Hepatocyte (in vitro differentiated cells): ENCODE data around the gene FBLL1. TPM values are rescaled to one million over a fixed set of nuclear protein-coding genes. Genes with fewer than 3 reads are reported as not detected.

ENCODE experiments used
- DNase-seq: peaks from one replicate; pipeline ENCODE4 v3.0.0-alpha.2; 2016; ENCODE audit warnings: low spot score
- H2AFZ ChIP-seq: fragments of 200-600 bp; sonication (generic); 2 replicates; pipeline ENCODE4 v1.6.0; 2016; ENCODE audit warnings: antibody characterized with exemption, mild to moderate bottlenecking
- H3K27ac ChIP-seq: fragments of 200-600 bp; sonication (generic); 2 replicates; pipeline ENCODE4 v1.5.1; 2016; ENCODE audit warnings: mild to moderate bottlenecking
- H3K27me3 ChIP-seq: fragments of 200-600 bp; sonication (generic); 2 replicates; pipeline ENCODE4 v1.6.1; 2016
- H3K36me3 ChIP-seq: fragments of 200-600 bp; sonication (generic); replicated peaks from 2 replicates; pipeline ENCODE4 v1.5.1; 2016; ENCODE audit warnings: low read depth; ENCODE audit not compliant: insufficient read depth
- H3K4me1 ChIP-seq: fragments of 200-600 bp; sonication (generic); 2 replicates; pipeline ENCODE4 v1.5.1; 2016; ENCODE audit warnings: mild to moderate bottlenecking, moderate library complexity; ENCODE audit not compliant: insufficient read depth
- H3K4me2 ChIP-seq: fragments of 200-600 bp; sonication (generic); 2 replicates; pipeline ENCODE4 v1.6.0; 2016
- H3K4me3 ChIP-seq: fragments of 200-600 bp; sonication (generic); 2 replicates; pipeline ENCODE4 v1.5.1; 2016; ENCODE audit warnings: mild to moderate bottlenecking
- H3K79me2 ChIP-seq: fragments of 200-600 bp; sonication (generic); 2 replicates; pipeline ENCODE4 v1.6.0; 2017; ENCODE audit warnings: mild to moderate bottlenecking
- H3K9me2 ChIP-seq: fragments of 200-600 bp; sonication (generic); replicated peaks from 2 replicates; pipeline ENCODE4 v1.6.0; 2017; ENCODE audit warnings: mild to moderate bottlenecking; ENCODE audit not compliant: insufficient read depth
- H3K9me3 ChIP-seq: fragments of 200-600 bp; sonication (generic); 2 replicates; pipeline ENCODE4 v1.5.1; 2016; ENCODE audit warnings: low read depth, mild to moderate bottlenecking
- H4K20me1 ChIP-seq: fragments of 200-600 bp; sonication (generic); 2 replicates; pipeline ENCODE4 v1.6.0; 2016; ENCODE audit warnings: mild to moderate bottlenecking; ENCODE audit not compliant: insufficient read depth, poor library complexity, severe bottlenecking
- CTCF ChIP-seq: fragments of 200-600 bp; sonication (generic); IDR thresholded peaks from 2 replicates; pipeline ENCODE4 v1.5.1; 2016; ENCODE audit warnings: antibody characterized with exemption, mild to moderate bottlenecking; ENCODE audit not compliant: poor library complexity
- EZH2 ChIP-seq: fragments of 200-600 bp; sonication (generic); IDR thresholded peaks from 2 replicates; pipeline ENCODE4 v1.6.1; 2016; ENCODE audit warnings: antibody characterized with exemption, mild to moderate bottlenecking, borderline replicate concordance
- EZH2phosphoT487 ChIP-seq: fragments of 200-600 bp; sonication (generic); IDR thresholded peaks from one replicate; pipeline ENCODE4 v1.6.1; 2018; ENCODE audit warnings: antibody characterized with exemption, mild to moderate bottlenecking, low read depth, moderate library complexity; ENCODE audit not compliant: unreplicated experiment, severe bottlenecking
- WGBS: methylation state at CpG from one replicate; pipeline ENCODE4 v1.1.6; 2016; ENCODE audit warnings: low lambda C conversion rate; ENCODE audit errors: missing lambda C conversion rate; 5-methylcytosine and 5-hydroxymethylcytosine counted together
- polyA plus RNA-seq: library from polyadenylated mRNA; unstranded; fragments of >200 nt; fragmentation: Nextera tagmentation; extraction: Ambion mirVana; gene quantifications from 2 replicates; pipeline ENCODE4 v1.2.1, GENCODE V29; 2016
- total RNA-seq: library from RNA; depleted of rRNA; stranded (reverse); fragments of >200 nt; gene quantifications from 2 replicates; pipeline ENCODE4 v1.2.3, GENCODE V29; 2014

Gene FBLL1
- total RNA-seq (1.7 and 1.8 TPM in 2 replicates), polyA plus RNA-seq (1.2 and 2.4 TPM in 2 replicates)

GRCh38 chr5:168528521-168529373 lies at the start of gene FBLL1:
TSS of gene FBLL1 (plus strand) at chr5:168529305. CDS start at chr5:168529505, 200 bp downstream.
- peaks cover 19% of the 10 kb centered on the region for H3K27me3 ChIP-seq

GRCh38 chr5:168480601-168481000 lies 48.5 kb upstream of the FBLL1 start:
- TF ChIP-seq EZH2phosphoT487 (no peak), EZH2 (no peak), CTCF (no peak)
- H3K36me3 ChIP-seq: no peaks in the 10 kb centered on the region
- no peak overlapping the region for H3K27ac ChIP-seq
- DNase-seq: no peak
- H3K4me1 ChIP-seq: no peaks in the 10 kb centered on the region
- no peak overlapping the region for H3K4me3 ChIP-seq
- H3K79me2 ChIP-seq: no peaks in the 10 kb centered on the region
- no peaks in the 10 kb centered on the region for H3K9me2 ChIP-seq
- WGBS: 95% methylated on average over 3 of the region's 3 CpGs
- no peak overlapping the region for H3K4me2 ChIP-seq
- no peaks in the 10 kb centered on the region for H4K20me1 ChIP-seq
- no peaks in the 10 kb centered on the region for H3K9me3 ChIP-seq
- no peaks in the 10 kb centered on the region for H3K27me3 ChIP-seq
- H2AFZ ChIP-seq: no peak overlapping the region

More at GRCh38 chr5:168528521-168529373, at the start of gene FBLL1:
- H3K4me1 ChIP-seq: no peaks in the 10 kb centered on the region
- H2AFZ ChIP-seq: peak within 1 kb of the TSS; percentile 60
- H3K4me3 ChIP-seq: peak within 1 kb of the TSS; percentile 39
- H3K9me2 ChIP-seq: no peaks in the 10 kb centered on the region
- WGBS: 24% methylated on average over 22 of the region's 38 CpGs
- no peak within 1 kb of the TSS for H3K27ac ChIP-seq
- no peak for TF ChIP-seq CTCF
- no peak for TF ChIP-seq EZH2phosphoT487
- no peak for TF ChIP-seq EZH2
- no peaks in the 10 kb centered on the region for H3K9me3 ChIP-seq
- no peaks in the 10 kb centered on the region for H3K36me3 ChIP-seq
- H4K20me1 ChIP-seq: no peaks in the 10 kb centered on the region
- peak within 1 kb of the TSS; percentile 91 for H3K4me2 ChIP-seq
- DNase-seq: peak; percentile 60
- no peaks in the 10 kb centered on the region for H3K79me2 ChIP-seq

GRCh38 chr5:168481330-168481788 lies 47.7 kb upstream of the FBLL1 start:
- Histone ChIP-seq H3K27me3 (no peaks in the 10 kb centered on the region), H3K9me2 (no peaks in the 10 kb centered on the region), H4K20me1 (no peaks in the 10 kb centered on the region), H3K4me2 (no peak overlapping the region), H3K36me3 (no peaks in the 10 kb centered on the region), H2AFZ (no peak overlapping the region), H3K4me1 (no peaks in the 10 kb centered on the region), H3K79me2 (no peaks in the 10 kb centered on the region), H3K9me3 (no peaks in the 10 kb centered on the region), H3K4me3 (no peak overlapping the region), H3K27ac (no peak overlapping the region)
- WGBS: 48% methylated on average over 4 of the region's 4 CpGs
- DNase-seq: no peak
- no peak for TF ChIP-seq EZH2phosphoT487
- no peak for TF ChIP-seq EZH2
- no peak for TF ChIP-seq CTCF
